BJ (cell line): Measurements from ENCODE around the gene HEATR5A. TPM values are rescaled to one million over a fixed set of nuclear protein-coding genes. Genes with fewer than 3 reads are reported as not detected.

Experiments
- CTCF ChIA-PET: fragments of 350-600 bp; formaldehyde crosslinking; extraction: SDS; loops from one replicate; lab custom pipeline; 2021; ENCODE audit warnings: antibody characterized with exemption, inconsistent platforms; lab: Yijun Ruan, JAX
- POLR2A ChIA-PET: fragments of 300-600 bp; sonication (Branson Sonifier 250); formaldehyde crosslinking; extraction: SDS; loops from one replicate; lab custom pipeline; 2021; ENCODE audit warnings: antibody characterized with exemption; lab: Charles Lee
- DNase-seq: peaks from one replicate; pipeline ENCODE4 v3.0.0-alpha.2; 2011; ENCODE audit warnings: low read depth
- H3K27me3 ChIP-seq: 2 replicates; pipeline ENCODE4 v1.6.0; 2011; ENCODE audit warnings: low read length; ENCODE audit not compliant: control insufficient read depth, insufficient read depth
- H3K36me3 ChIP-seq: 2 replicates; pipeline ENCODE4 v1.5.1; 2011; ENCODE audit warnings: low read length; ENCODE audit not compliant: control insufficient read depth, insufficient read depth
- H3K4me3 ChIP-seq: 2 replicates; pipeline ENCODE4 v1.5.1; 2011; ENCODE audit warnings: low read depth, mild to moderate bottlenecking, control low read depth, low read length
- CTCF ChIP-seq: IDR thresholded peaks from 2 replicates; pipeline ENCODE4 v1.5.1; 2011; ENCODE audit warnings: low read depth, mild to moderate bottlenecking, control low read depth, inconsistent platforms, low read length, moderate library complexity; ENCODE audit not compliant: insufficient read depth
- polyA plus RNA-seq: library from polyadenylated mRNA; depleted of rRNA; stranded (reverse); fragments of >200 nt; gene quantifications from 2 replicates; pipeline ENCODE4 v1.2.3, GENCODE V29; 2011

Gene HEATR5A
- polyA plus RNA-seq, 1 experiment: 34.3 TPM

DNA sequence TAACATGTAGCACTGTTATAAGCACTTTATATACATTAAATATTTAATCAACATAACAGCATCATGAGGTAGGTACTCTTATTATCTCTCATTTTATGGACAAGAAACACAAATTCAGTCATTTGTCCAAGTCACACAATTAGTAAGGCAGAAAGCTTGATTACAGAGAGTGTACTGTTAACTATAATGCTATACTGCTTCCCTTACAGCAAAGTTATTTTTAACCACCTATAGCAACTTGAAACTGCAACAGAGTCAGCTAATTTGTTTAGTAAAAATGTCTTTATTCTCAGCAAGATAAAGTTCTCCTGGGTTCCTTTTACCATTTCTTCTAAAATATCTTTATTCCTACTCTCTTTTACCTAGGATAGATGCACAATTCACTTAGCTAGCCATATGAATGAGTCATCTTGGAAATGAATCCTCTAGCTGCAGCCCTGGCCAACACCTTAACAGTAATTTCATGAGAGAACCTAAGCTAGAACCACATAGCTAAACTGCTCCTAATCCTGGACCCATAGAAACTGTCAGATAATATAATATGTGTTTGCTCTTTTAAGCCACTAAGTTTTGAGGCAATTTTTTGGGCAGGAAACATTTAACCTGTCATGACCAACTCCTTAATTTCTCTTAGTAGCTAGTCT lies 122.5 kb downstream of the HEATR5A start:
- CTCF ChIA-PET: interaction anchor here (1.4 to 2.3 kb wide), 2 partner anchors 13 kb away, joined by 4 to 5 read pairs; no protein-coding TSS in a partner anchor
- H3K36me3 ChIP-seq: peaks cover 9% of the 10 kb centered on the region

DNA sequence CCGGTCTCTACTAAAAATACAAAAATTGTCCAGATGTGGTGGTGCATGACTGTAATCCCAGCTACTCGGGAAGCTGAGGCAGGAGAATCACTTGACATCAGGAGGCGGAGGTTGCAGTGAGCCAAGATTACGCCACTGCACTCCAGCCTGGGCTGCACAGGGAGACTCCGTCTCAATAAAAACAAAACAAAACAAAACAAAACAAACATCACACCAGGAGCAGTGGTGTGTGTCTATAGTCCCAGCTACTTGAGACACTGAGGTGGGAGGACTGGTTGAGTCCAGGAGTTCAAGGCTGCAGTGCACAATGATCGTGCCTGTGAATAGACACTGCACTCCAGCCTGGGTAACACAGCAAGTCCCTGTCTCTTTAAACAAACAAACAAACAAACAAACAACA lies 123.2 kb downstream of the HEATR5A start:
- TF ChIP-seq CTCF: no peak
- POLR2A ChIA-PET: no interaction called here
- Histone ChIP-seq H3K36me3 (peaks cover 9% of the 10 kb centered on the region), H3K4me3 (no peak overlapping the region), H3K27me3 (no peaks in the 10 kb centered on the region)
- CTCF ChIA-PET: interaction anchor here (2.3 kb wide), 1 partner anchor 12 kb away, joined by 4 read pairs; no protein-coding TSS in a partner anchor
- DNase-seq: no peak

More for the DNA sequence above, 122.5 kb downstream of the HEATR5A start:
- Histone ChIP-seq H3K4me3 (no peak overlapping the region), H3K27me3 (no peaks in the 10 kb centered on the region)
- POLR2A ChIA-PET: interaction anchor here (0.6 kb wide), 1 partner anchor 35 kb away, joined by 5 read pairs; no protein-coding TSS in a partner anchor
- TF ChIP-seq CTCF: no peak
- no peak for DNase-seq

DNA sequence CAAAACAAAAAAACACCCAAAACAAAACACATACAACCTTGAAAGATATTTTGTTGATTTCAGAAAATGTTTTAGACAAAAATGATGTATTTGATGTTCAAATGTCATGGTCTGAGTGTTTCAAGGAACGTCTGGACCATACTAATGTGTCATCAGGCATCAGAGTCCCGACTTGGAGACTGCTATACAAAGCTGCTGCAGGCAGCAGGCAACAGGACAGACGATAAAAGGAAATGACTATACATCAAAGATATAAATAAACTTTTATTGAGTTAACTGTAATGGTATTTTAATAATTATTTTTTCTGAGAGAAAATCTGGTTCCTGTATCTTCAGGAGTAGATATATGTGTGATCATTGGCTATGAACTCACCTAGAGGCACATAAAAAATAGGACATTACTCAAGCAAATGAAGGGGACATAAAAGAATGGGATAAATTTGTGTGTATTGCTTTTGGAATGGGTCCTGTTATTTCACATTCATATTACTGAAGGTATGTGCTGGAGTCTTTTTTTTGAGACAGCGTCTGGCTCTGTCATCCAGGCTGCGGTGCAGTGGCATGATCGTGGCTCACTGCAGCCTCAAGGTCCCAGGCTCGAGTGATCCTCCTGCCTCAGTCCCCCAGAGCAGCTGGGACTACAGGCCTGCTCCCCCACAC lies 125.5 kb downstream of the HEATR5A start:
- POLR2A ChIA-PET: no interaction called here
- no peak overlapping the region for H3K4me3 ChIP-seq
- peaks cover 1% of the 10 kb centered on the region; the same call in 1 of the 2 replicates for H3K36me3 ChIP-seq
- CTCF ChIA-PET: interaction anchor here (1.9 kb wide), 1 partner anchor 20 kb away, joined by 5 read pairs; no protein-coding TSS in a partner anchor
- no peak for TF ChIP-seq CTCF
- no peaks in the 10 kb centered on the region for H3K27me3 ChIP-seq
- DNase-seq: no peak

GRCh38 chr14:31292937-31293616 lies 127.3 kb downstream of the HEATR5A start:
- Histone ChIP-seq H3K27me3 (no peaks in the 10 kb centered on the region), H3K4me3 (no peak overlapping the region), H3K36me3 (no peaks in the 10 kb centered on the region)
- no peak for DNase-seq
- POLR2A ChIA-PET: no interaction called here
- TF ChIP-seq CTCF: no peak
- CTCF ChIA-PET: interaction anchor here (0.6 kb wide), 1 partner anchor 64 kb away, joined by 4 read pairs; no protein-coding TSS in a partner anchor

DNA sequence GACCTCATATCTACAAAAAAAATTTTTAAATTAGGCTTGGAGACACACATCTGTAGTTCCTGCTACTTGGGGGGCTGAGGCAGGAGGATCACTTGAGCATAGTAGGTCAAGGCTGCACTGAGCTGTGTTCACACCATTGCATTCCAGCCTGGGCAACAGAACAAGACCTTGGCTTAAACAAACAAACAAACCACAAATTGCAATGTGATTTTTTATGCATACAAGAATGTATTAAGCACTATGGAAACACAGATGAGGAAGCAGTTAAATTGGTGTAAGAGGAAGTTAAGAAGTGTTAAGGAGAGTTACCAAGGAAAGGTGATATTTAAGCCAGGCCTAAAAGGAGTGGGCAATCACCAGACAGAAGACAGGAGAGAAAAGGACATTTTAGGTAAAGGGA lies 129.1 kb downstream of the HEATR5A start:
- Histone ChIP-seq H3K4me3 (no peak overlapping the region), H3K27me3 (no peaks in the 10 kb centered on the region), H3K36me3 (no peaks in the 10 kb centered on the region)
- ChIA-PET POLR2A (no interaction called here), CTCF (interaction anchor here (0.9 to 1.3 kb wide), 4 partner anchors 13 to 84 kb away, joined by 3 to 5 read pairs (median 3); partner anchors contain the start of gene HECTD1)
- no peak for TF ChIP-seq CTCF
- DNase-seq: no peak
